H1 (cell line): ENCODE data around the gene ZMYND15. TPM values are rescaled to one million over a fixed set of nuclear protein-coding genes. Genes with fewer than 3 reads are reported as not detected.

Experiments
- CTCF ChIA-PET: fragments of 300-600 bp; sonication (Branson Sonifier 250); formaldehyde crosslinking; loops from one replicate; lab custom pipeline; 2021; ENCODE audit not compliant: partially characterized antibody; lab: Charles Lee
- POLR2A ChIA-PET: fragments of 300-600 bp; sonication (Branson Sonifier 250); formaldehyde crosslinking; loops from one replicate; lab custom pipeline; 2021; ENCODE audit warnings: inconsistent platforms; ENCODE audit not compliant: partially characterized antibody; lab: Charles Lee
- DNase-seq, 2 experiments: peaks; one replicate each; pipeline versions ENCODE4 v3.0.0 to v3.0.0-alpha.2; 2010 to 2022; ENCODE audit warnings: low spot score in 2 of 2, low read depth in 1 of 2, mixed read lengths in 1 of 2
- FAIRE-seq: peaks from 2 replicates; lab custom pipeline; 2011; peaks lifted over from hg19 to GRCh38; lab: Jason Lieb, UNC
- H2AFZ ChIP-seq: 2 replicates; pipeline ENCODE4 v1.8.1; 2012; ENCODE audit warnings: low read length, inconsistent platforms
- H2AK5ac ChIP-seq: 2 replicates; pipeline ENCODE4 v1.6.1; 2013; ENCODE audit warnings: low read depth, low read length
- H2BK120ac ChIP-seq: replicated peaks from 2 replicates; pipeline ENCODE3; 2013; ENCODE audit warnings: low read depth, low read length, inconsistent platforms
- H2BK12ac ChIP-seq: 2 replicates; pipeline ENCODE4 v1.6.1; 2013; ENCODE audit warnings: low read depth, low read length
- H2BK15ac ChIP-seq: 2 replicates; pipeline ENCODE4 v1.6.1; 2013; ENCODE audit warnings: low read length
- H2BK20ac ChIP-seq: 2 replicates; pipeline ENCODE4 v1.6.1; 2013; ENCODE audit warnings: low read length
- H2BK5ac ChIP-seq: 2 replicates; pipeline ENCODE4 v1.6.1; 2013; ENCODE audit warnings: low read depth, low read length
- H3K14ac ChIP-seq: 2 replicates; pipeline ENCODE4 v1.6.1; 2013; ENCODE audit warnings: inconsistent platforms; ENCODE audit not compliant: insufficient read length
- H3K18ac ChIP-seq: 2 replicates; pipeline ENCODE4 v1.6.1; 2013; ENCODE audit warnings: low read length; ENCODE audit errors: extremely low read depth
- H3K23ac ChIP-seq: 2 replicates; pipeline ENCODE4 v1.6.1; 2013; ENCODE audit warnings: inconsistent platforms; ENCODE audit not compliant: insufficient read length
- H3K23me2 ChIP-seq: 2 replicates; pipeline ENCODE4 v1.6.1; 2013; ENCODE audit warnings: low read depth, low read length
- H3K27ac ChIP-seq: 2 replicates; pipeline ENCODE4 v1.6.1; 2011; ENCODE audit warnings: low read depth, low read length, inconsistent platforms
- H3K27me3 ChIP-seq, 4 experiments: replicated peaks in 1 of 4; 1 replicate in 1 of 4; 2 replicates in 3 of 4; pipeline versions ENCODE4 v1.6.1 to v1.8.1; 2011 to 2013; ENCODE audit warnings: low read length in 3 of 4, mild to moderate bottlenecking in 3 of 4, inconsistent platforms in 2 of 4, mixed read lengths in 2 of 4, moderate library complexity in 1 of 4; ENCODE audit not compliant: control insufficient read depth in 3 of 4, insufficient read depth in 3 of 4; ENCODE audit errors: extremely low read depth in 1 of 4
- H3K36me3 ChIP-seq, 4 experiments: 2 replicates each; pipeline versions ENCODE4 v1.6.1 to v1.8.1; 2011 to 2013; ENCODE audit warnings: mild to moderate bottlenecking in 4 of 4, low read length in 3 of 4, moderate library complexity in 2 of 4, control low read depth in 1 of 4, inconsistent platforms in 1 of 4; ENCODE audit not compliant: insufficient read depth in 4 of 4, control insufficient read depth in 2 of 4
- H3K4ac ChIP-seq: replicated peaks from 2 replicates; pipeline ENCODE3; 2013; ENCODE audit warnings: low read length, low read depth, mixed read lengths, inconsistent platforms; ENCODE audit not compliant: insufficient read length
- H3K4me1 ChIP-seq, 4 experiments: replicated peaks in 1 of 4; 1 replicate in 1 of 4; 2 replicates in 3 of 4; pipeline versions ENCODE4 v1.6.1 to v1.8.1; 2011 to 2013; ENCODE audit warnings: low read length in 3 of 4, inconsistent platforms in 2 of 4, mixed read lengths in 1 of 4; ENCODE audit not compliant: insufficient read depth in 4 of 4, control insufficient read depth in 3 of 4
- H3K4me2 ChIP-seq, 2 experiments: 2 replicates each; pipeline versions ENCODE4 v1.6.1 to v1.8.1; 2011 to 2013; ENCODE audit warnings: low read depth in 2 of 2, low read length in 2 of 2, control low read depth in 1 of 2, inconsistent platforms in 1 of 2, mild to moderate bottlenecking in 1 of 2; ENCODE audit not compliant: insufficient read depth in 1 of 2
- H3K4me3 ChIP-seq, 4 experiments: fragments of 200-600, 300-600 bp in 1 of 4; sonication (generic), shearing (Covaris generic), sonication (Bioruptor Twin) in 1 of 4; 2 replicates each; pipeline versions ENCODE4 v1.5.1 to v1.8.1; 2011 to 2016; ENCODE audit warnings: low read length in 4 of 4, low read depth in 3 of 4, control low read depth in 2 of 4, inconsistent platforms in 2 of 4, mild to moderate bottlenecking in 2 of 4, mixed read lengths in 1 of 4, moderate library complexity in 1 of 4; ENCODE audit not compliant: insufficient read depth in 2 of 4; ENCODE audit errors: extremely low read depth in 1 of 4
- H3K56ac ChIP-seq: replicated peaks from 2 replicates; pipeline ENCODE3; 2013; ENCODE audit warnings: low read depth, mild to moderate bottlenecking, mixed read lengths, low read length, inconsistent platforms; ENCODE audit not compliant: insufficient read length
- H3K79me1 ChIP-seq: 2 replicates; pipeline ENCODE4 v1.6.1; 2013; ENCODE audit warnings: low read depth, low read length, control low read depth
- H3K79me2 ChIP-seq, 2 experiments: 2 replicates each; pipeline versions ENCODE4 v1.6.1 to v1.8.1; 2012 to 2013; ENCODE audit warnings: low read length in 2 of 2, mild to moderate bottlenecking in 2 of 2, inconsistent platforms in 1 of 2; ENCODE audit not compliant: insufficient read depth in 2 of 2, control insufficient read depth in 1 of 2
- H3K9ac ChIP-seq, 4 experiments: replicated peaks in 1 of 4; 1 replicate in 1 of 4; 2 replicates in 3 of 4; pipeline versions ENCODE4 v1.6.1 to v1.8.1; 2011 to 2013; ENCODE audit warnings: low read depth in 3 of 4, low read length in 3 of 4, control low read depth in 2 of 4, mild to moderate bottlenecking in 2 of 4, moderate library complexity in 2 of 4, inconsistent platforms in 1 of 4; ENCODE audit errors: extremely low read depth in 1 of 4
- H3K9me3 ChIP-seq, 2 experiments: 2 replicates each; pipeline versions ENCODE4 v1.6.1 to v1.8.1; 2012 to 2013; ENCODE audit warnings: mild to moderate bottlenecking in 2 of 2, moderate library complexity in 2 of 2, control low read depth in 1 of 2, inconsistent platforms in 1 of 2, low read depth in 1 of 2, low read length in 1 of 2, mixed read lengths in 1 of 2; ENCODE audit not compliant: insufficient read depth in 2 of 2
- H4K20me1 ChIP-seq, 2 experiments: replicated peaks in 1 of 2; 2 replicates each; pipeline versions ENCODE3 to v1.8.1; 2011 to 2013; ENCODE audit warnings: inconsistent platforms in 2 of 2, low read length in 2 of 2, mild to moderate bottlenecking in 1 of 2; ENCODE audit not compliant: insufficient read depth in 2 of 2, control insufficient read depth in 1 of 2
- H4K5ac ChIP-seq: 2 replicates; pipeline ENCODE4 v1.6.1; 2013; ENCODE audit warnings: low read length, low read depth, mixed read lengths, inconsistent platforms; ENCODE audit not compliant: insufficient read length
- H4K8ac ChIP-seq: 2 replicates; pipeline ENCODE4 v1.8.0; 2013; ENCODE audit warnings: mild to moderate bottlenecking, moderate library complexity, low read length, inconsistent platforms; ENCODE audit not compliant: insufficient read depth; ENCODE audit errors: extremely low read depth
- H4K91ac ChIP-seq: replicated peaks from 2 replicates; pipeline ENCODE3; 2013; ENCODE audit warnings: low read length, mixed read lengths, inconsistent platforms; ENCODE audit not compliant: insufficient read length
- SIRT6 ChIP-seq: IDR thresholded peaks from one replicate; pipeline ENCODE4 v1.7.1; 2012; ENCODE audit warnings: low read length, inconsistent platforms
- TBP ChIP-seq: IDR thresholded peaks from 2 replicates; pipeline ENCODE4 v1.6.1; 2011; ENCODE audit warnings: low read depth, low read length, improper control_type of control experiment
- WGBS, 2 experiments: shearing (Covaris generic) in 1 of 2; methylation state at CpG; one replicate each; pipeline versions ENCODE4 v1.1.6 to v1.1.7; 2013 to 2015; ENCODE audit warnings: low lambda C conversion rate in 2 of 2, mixed read lengths in 2 of 2, inconsistent platforms in 1 of 2, low coverage in 1 of 2, missing lambda C conversion rate in 1 of 2; ENCODE audit not compliant: insufficient replicate concordance in 2 of 2, insufficient coverage in 1 of 2, insufficient read length in 1 of 2; ENCODE audit errors: extremely low coverage in 1 of 2, missing lambda C conversion rate in 1 of 2; 5-methylcytosine and 5-hydroxymethylcytosine counted together
- polyA plus RNA-seq, 7 experiments: library from polyadenylated mRNA; depleted of rRNA in 3 of 7; stranded (reverse) in 5 of 7; unstranded in 2 of 7; fragments of >200 nt in 5 of 7; fragments of 200-250 nt in 2 of 7; gene quantifications; 1 replicate in 5 of 7; 2 replicates in 1 of 7; 4 replicates in 1 of 7; pipeline versions ENCODE4 v1.2.1 to v1.2.3, GENCODE V29; 2011 to 2013; ENCODE audit warnings: missing spikeins in 2 of 7, mixed read lengths in 2 of 7
- total RNA-seq: library from RNA; stranded (reverse); fragmentation: NEBNext Ultra II Directional; extraction: Animal tissue kit (Norgen Biotek cat#: 25700); gene quantifications from 2 replicates; pipeline ENCODE4 v1.2.1, GENCODE V29; 2021

Gene ZMYND15
- total and polyA plus RNA-seq, 2 of the 8 experiments (the other 6 are each of a cell fraction or from before 2014, with no cell fraction given) = 0.53 to 0.58 TPM

DNA sequence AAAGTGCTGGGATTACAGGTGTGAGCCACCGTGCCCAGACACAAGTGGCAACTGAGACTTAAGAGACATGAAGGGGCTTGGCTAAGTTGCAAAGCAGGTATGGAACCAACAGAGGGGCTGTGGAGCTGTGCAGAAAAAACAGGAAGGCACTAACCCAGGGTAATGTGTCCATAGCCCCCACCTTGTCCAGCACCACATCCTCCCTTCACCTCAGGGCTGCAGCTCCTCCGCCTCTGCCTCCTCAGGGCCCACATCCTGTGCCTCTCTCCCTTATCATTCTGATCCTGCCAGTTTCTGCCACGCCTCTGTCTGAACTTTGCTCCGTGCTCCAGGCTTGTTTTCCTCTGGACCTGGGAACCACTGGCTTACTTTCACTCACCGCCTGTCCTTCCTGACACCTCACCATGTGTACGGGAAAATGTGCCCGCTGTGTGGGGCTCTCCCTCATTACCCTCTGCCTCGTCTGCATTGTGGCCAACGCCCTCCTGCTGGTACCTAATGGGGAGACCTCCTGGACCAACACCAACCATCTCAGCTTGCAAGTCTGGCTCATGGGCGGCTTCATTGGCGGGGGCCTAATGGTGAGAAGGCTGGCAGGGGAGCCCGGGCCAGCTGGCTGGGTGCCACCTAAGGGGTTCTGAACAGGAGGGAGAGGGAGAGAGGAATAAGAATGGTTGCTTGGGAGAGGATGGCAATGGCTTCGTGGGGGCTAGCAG is 32.0 kb downstream of the ZMYND15 start, which contains the start of gene TM4SF5:
TM4SF5 (plus strand) TSS at position 368 of the 716 bp plus-strand sequence; CDS start at position 405, 37 bp downstream.
- ChIA-PET POLR2A (interaction anchor here (0.9 to 1.1 kb wide), 2 partner anchors 15 to 26 kb away, joined by 3 to 5 read pairs; partner anchors contain the start of gene VMO1), CTCF (interaction anchor here (1.2 to 2.2 kb wide), 3 partner anchors 16 to 32 kb away, joined by 3 to 6 read pairs (median 4); partner anchors contain the start of gene GLTPD2)
- no peak within 1 kb of the TSS for H4K8ac ChIP-seq
- no peaks in the 10 kb centered on the region for H3K4me1 ChIP-seq
- no peak within 1 kb of the TSS for H4K5ac ChIP-seq
- FAIRE-seq (no peak), DNase-seq (no peak)
- no peak within 1 kb of the TSS for H3K4ac ChIP-seq
- H2AFZ ChIP-seq = no peak within 1 kb of the TSS
- H3K4me3 ChIP-seq = no peak within 1 kb of the TSS
- H2AK5ac ChIP-seq = no peak within 1 kb of the TSS
- no peak within 1 kb of the TSS for H2BK15ac ChIP-seq
- no peak within 1 kb of the TSS for H2BK12ac ChIP-seq
- no peaks in the 10 kb centered on the region for H4K20me1 ChIP-seq
- H3K18ac ChIP-seq = no peak within 1 kb of the TSS
- H2BK20ac ChIP-seq = no peak within 1 kb of the TSS
- H2BK5ac ChIP-seq = no peak within 1 kb of the TSS
- no peaks in the 10 kb centered on the region for H3K79me2 ChIP-seq
- no peak within 1 kb of the TSS for H3K9ac ChIP-seq
- no peak within 1 kb of the TSS for H3K23ac ChIP-seq
- no peak within 1 kb of the TSS for H4K91ac ChIP-seq
- H2BK120ac ChIP-seq = no peak within 1 kb of the TSS
- H3K56ac ChIP-seq = no peak within 1 kb of the TSS
- H3K9me3 ChIP-seq = no peaks in the 10 kb centered on the region
- H3K36me3 ChIP-seq = no peaks in the 10 kb centered on the region
- no peaks in the 10 kb centered on the region; the same call in 1 of the 2 replicates for H3K79me1 ChIP-seq
- WGBS, 2 experiments = 85% methylated on average over 12 of the region's 13 CpGs; no CpG with 5 or more reads in 1 of the 2 experiments
- H3K23me2 ChIP-seq = no peaks in the 10 kb centered on the region; the same call in 1 of the 2 replicates
- no peak within 1 kb of the TSS for H3K4me2 ChIP-seq
- no peak within 1 kb of the TSS for H3K14ac ChIP-seq
- H3K27me3 ChIP-seq = no peaks in the 10 kb centered on the region
- no peak within 1 kb of the TSS for H3K27ac ChIP-seq
- TF ChIP-seq TBP = no peak
- no peak for TF ChIP-seq SIRT6
